ENCODE data around the gene CD58.

The CD58 gene

GRCh38 chr1:116544588-116545358 is 26.1 kb downstream of the CD58 start:
- DNase-seq (ENCODE audit: low read depth): no peak

- no peak for DNase-seq (ENCODE audit: low read depth)
Observed at GRCh38 chr1:116540088-116540487, 30.7 kb downstream of the CD58 start.

- peak; percentile 11 for DNase-seq (ENCODE audit: low read depth)
Observed at GRCh38 chr1:116538544-116538943, 32.3 kb downstream of the CD58 start.

GRCh38 chr1:116537898-116538297 is 32.9 kb downstream of the CD58 start:
- DNase-seq (ENCODE audit: low read depth): no peak

- DNase-seq (ENCODE audit: low read depth): peak; percentile 3
Observed at GRCh38 chr1:116537040-116537831, 33.6 kb downstream of the CD58 start.

- DNase-seq (ENCODE audit: low read depth): no peak
Observed at GRCh38 chr1:116534014-116534739, 36.6 kb downstream of the CD58 start.

GRCh38 chr1:116533429-116533820 is 37.4 kb downstream of the CD58 start:
- DNase-seq (ENCODE audit: low read depth): no peak

- no peak for DNase-seq (ENCODE audit: low read depth)
Observed at GRCh38 chr1:116532671-116533428, 38.0 kb downstream of the CD58 start.

- no peak for DNase-seq (ENCODE audit: low read depth)
Observed at GRCh38 chr1:116531917-116532316, 38.9 kb downstream of the CD58 start.

GRCh38 chr1:116529681-116530080 is 41.1 kb downstream of the CD58 start:
- no peak for DNase-seq (ENCODE audit: low read depth)

- DNase-seq (ENCODE audit: low read depth): no peak
Observed at GRCh38 chr1:116529199-116529631, 41.6 kb downstream of the CD58 start.

GRCh38 chr1:116528329-116529083 is 42.3 kb downstream of the CD58 start:
- no peak for DNase-seq (ENCODE audit: low read depth)

GRCh38 chr1:116525440-116525839 is 45.4 kb downstream of the CD58 start:
- DNase-seq (ENCODE audit: low read depth): no peak

- peak; percentile 90 for DNase-seq (ENCODE audit: low read depth)
Observed at GRCh38 chr1:116521186-116521585, 49.6 kb downstream of the CD58 start.

- DNase-seq (ENCODE audit: low read depth): no peak
Observed at GRCh38 chr1:116518400-116518799, 52.4 kb downstream of the CD58 start.

- DNase-seq (ENCODE audit: low read depth): no peak
Observed at GRCh38 chr1:116516631-116517030, 54.2 kb downstream of the CD58 start.

GRCh38 chr1:116515702-116516101 is 55.1 kb downstream of the CD58 start:
- DNase-seq (ENCODE audit: low read depth): no peak

GRCh38 chr1:116514708-116515525 is 55.9 kb downstream of the CD58 start:
- DNase-seq (ENCODE audit: low read depth): peak; percentile 72

GRCh38 chr1:116513956-116514355 is 56.9 kb downstream of the CD58 start:
- DNase-seq (ENCODE audit: low read depth): no peak

- DNase-seq (ENCODE audit: low read depth): no peak
Observed at GRCh38 chr1:116511459-116512019, 59.3 kb downstream of the CD58 start.

Measured in stromal cell of bone marrow (primary cell).